HG03469 (cell line): ENCODE measurements around the gene IL17A.
A peak's percentile ranks its signal among the peaks of the same experiment; 100 is the strongest.
"Not testable (repeated sequence)": the region's sequence is repeated elsewhere in the genome, so short reads cannot be mapped to it uniquely, and the experiment has no call there.

Experiments
- ATAC-seq: cut with Tn5 transposase; IDR thresholded peaks from one replicate; pipeline ENCODE4 v1.9.1; 2021; ENCODE audit warnings: mild to moderate bottlenecking, moderate library complexity, moderate number of reproducible peaks; ENCODE audit not compliant: unreplicated experiment

Gene IL17A

GRCh38 chr6:52162940-52163908 is 23.0 kb upstream of the IL17A start:
- ATAC-seq = peak; percentile 62

- ATAC-seq = no peak
Measured at GRCh38 chr6:52164319-52165094, 21.7 kb upstream of the IL17A start.

GRCh38 chr6:52167267-52167666 is 18.9 kb upstream of the IL17A start:
- no peak for ATAC-seq

GRCh38 chr6:52168351-52168750 is 17.8 kb upstream of the IL17A start:
- not testable (repeated sequence) for ATAC-seq

GRCh38 chr6:52174118-52174517 is 12.1 kb upstream of the IL17A start:
- ATAC-seq = no peak

- peak; percentile 71 for ATAC-seq
Measured at GRCh38 chr6:52176550-52176949, 9.6 kb upstream of the IL17A start.

- no peak for ATAC-seq
Measured at GRCh38 chr6:52177961-52178360, 8.2 kb upstream of the IL17A start.

GRCh38 chr6:52180787-52181558 is 5.2 kb upstream of the IL17A start:
- ATAC-seq = peak; percentile 68

GRCh38 chr6:52183131-52183713 is 3.0 kb upstream of the IL17A start:
- ATAC-seq = no peak

- ATAC-seq = peak; percentile 73
Measured at GRCh38 chr6:52186480-52186879, 305 bp downstream of the IL17A start.

GRCh38 chr6:52187098-52187497 is 923 bp downstream of the IL17A start:
- ATAC-seq = no peak

GRCh38 chr6:52189974-52190373 is 3.8 kb downstream of the IL17A start:
- ATAC-seq = no peak

GRCh38 chr6:52190409-52190808 is 4.2 kb downstream of the IL17A start:
- no peak for ATAC-seq

- no peak for ATAC-seq
Measured at GRCh38 chr6:52191824-52192223, 5.6 kb downstream of the IL17A start.

GRCh38 chr6:52195886-52196285 is 9.7 kb downstream of the IL17A start:
- no peak for ATAC-seq

- not testable (repeated sequence) for ATAC-seq
Measured at GRCh38 chr6:52200088-52200487, 13.9 kb downstream of the IL17A start.

- no peak for ATAC-seq
Measured at GRCh38 chr6:52201046-52201445, 14.9 kb downstream of the IL17A start.

- ATAC-seq = no peak
Measured at GRCh38 chr6:52201493-52201892, 15.3 kb downstream of the IL17A start.

- ATAC-seq = no peak
Measured at GRCh38 chr6:52207066-52207465, 20.9 kb downstream of the IL17A start.

GRCh38 chr6:52208612-52209011 is 22.4 kb downstream of the IL17A start:
- ATAC-seq = no peak

- peak; percentile 28 for ATAC-seq
Measured at GRCh38 chr6:52209770-52210169, 23.6 kb downstream of the IL17A start.
